Activated CD4-positive, alpha-beta T cell treated with anti-CD3 and anti-CD28 coated beads for 36 hours (primary cell): ENCODE results near the gene EPB41. TPM values are rescaled to one million over a fixed set of nuclear protein-coding genes. Genes with fewer than 3 reads are reported as not detected.
A peak's percentile ranks its signal among the peaks of the same experiment; 100 is the strongest.
"Not testable (repeated sequence)": the region's sequence is repeated elsewhere in the genome, so short reads cannot be mapped to it uniquely, and the experiment has no call there.

Experiments used
- ATAC-seq: fragments of 200-7000 bp; cut with Tn5 transposase; one replicate; pipeline ENCODE4 v1.10.0; 2021; ENCODE audit warnings: mild to moderate bottlenecking, moderate library complexity
- CTCF ChIA-PET: fragments of 350-600 bp; sonication (Branson Sonifier 250); formaldehyde crosslinking; loops from one replicate; lab custom pipeline; 2021; ENCODE audit warnings: antibody characterized with exemption; lab: Charles Lee
- POLR2A ChIA-PET: fragments of 350-600 bp; sonication (Branson Sonifier 250); formaldehyde crosslinking; loops from one replicate; lab custom pipeline; 2021; ENCODE audit warnings: antibody characterized with exemption, inconsistent platforms; lab: Charles Lee
- DNase-seq: peaks from one replicate; pipeline ENCODE4 v3.0.0-alpha.2; 2020
- H3K27ac Mint-ChIP-seq: one replicate; pipeline ENCODE4 v1.8.0; 2021; ENCODE audit warnings: mixed read lengths
- H3K27me3 Mint-ChIP-seq: one replicate; pipeline ENCODE4 v1.8.0; 2021; ENCODE audit warnings: mixed read lengths
- H3K36me3 Mint-ChIP-seq: one replicate; pipeline ENCODE4 v1.8.0; 2021; ENCODE audit warnings: low read depth, mixed read lengths
- H3K4me1 Mint-ChIP-seq: one replicate; pipeline ENCODE4 v1.8.0; 2021; ENCODE audit warnings: mixed read lengths
- H3K4me3 Mint-ChIP-seq: one replicate; pipeline ENCODE4 v1.8.0; 2021; ENCODE audit warnings: mild to moderate bottlenecking, moderate library complexity, mixed read lengths
- H3K9me3 Mint-ChIP-seq: one replicate; pipeline ENCODE4 v1.8.0; 2021; ENCODE audit warnings: low read depth, mixed read lengths
- intact Hi-C, 2 experiments: fragments of 100-400 bp; cut with DNase I in 1 of 2; cut with micrococcal nuclease in 1 of 2; formaldehyde crosslinking; loops; one replicate each; pipeline versions ENCODE4 v1.14.2 to v1.15.1; 2022 to 2024; cut with DNase I, micrococcal nuclease
- total RNA-seq, 2 experiments: library from RNA; stranded (reverse); gene quantifications; one replicate each; pipeline ENCODE4 v1.2.3, GENCODE V29; 2021

Gene EPB41
- total RNA-seq, 2 experiments from 2014 or later: 75.5 to 130 TPM

DNA sequence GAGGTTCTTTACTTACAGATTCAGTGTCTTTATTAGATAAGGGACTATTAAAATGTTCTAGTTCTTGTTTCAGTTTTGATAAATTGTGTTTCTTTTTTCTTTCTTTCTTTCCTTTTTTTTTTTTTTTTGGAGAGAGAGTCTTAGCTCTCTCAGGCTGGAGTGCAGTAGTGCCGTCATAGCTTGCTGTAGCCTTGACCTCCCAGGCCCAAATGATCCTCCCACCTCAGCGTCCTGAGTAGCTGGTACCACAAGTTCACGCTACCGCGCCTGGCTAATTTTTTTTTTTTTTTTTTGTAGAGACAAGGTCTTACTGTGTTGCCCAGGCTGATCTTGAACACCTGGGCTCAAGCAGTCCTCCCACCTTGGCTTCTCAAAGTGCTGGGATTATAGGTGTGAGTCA, 132.8 kb downstream of the EPB41 start:
- Mint-ChIP-seq H3K9me3 (no peaks in the 10 kb centered on the region), H3K27me3 (no peaks in the 10 kb centered on the region), H3K4me3 (no peak overlapping the region), H3K27ac (no peak overlapping the region), H3K4me1 (peaks cover 27% of the 10 kb centered on the region), H3K36me3 (peaks cover 26% of the 10 kb centered on the region)
- intact Hi-C loops: no loop called here
- ChIA-PET POLR2A (no interaction called here), CTCF (interaction anchor here (9.9 kb wide), 1 partner anchor 14 kb away, joined by 66 read pairs; no protein-coding TSS in a partner anchor)
- ATAC-seq: no peak
- no peak for DNase-seq

- DNase-seq: no peak
These were observed 135.8 kb downstream of the EPB41 start for GRCh38 chr1:29050166-29050565.

GRCh38 chr1:29052100-29052499, 137.7 kb downstream of the EPB41 start:
- H3K36me3 Mint-ChIP-seq: peaks cover 14% of the 10 kb centered on the region
- POLR2A ChIA-PET: no interaction called here
- no peak for DNase-seq
- no peak overlapping the region for H3K27ac Mint-ChIP-seq
- no peaks in the 10 kb centered on the region for H3K27me3 Mint-ChIP-seq
- no peak for ATAC-seq
- no peak overlapping the region for H3K4me3 Mint-ChIP-seq
- peaks cover 2% of the 10 kb centered on the region for H3K4me1 Mint-ChIP-seq
- intact Hi-C loops: no loop called here
- no peaks in the 10 kb centered on the region for H3K9me3 Mint-ChIP-seq
- CTCF ChIA-PET: no interaction called here

More at GRCh38 chr1:29050166-29050565, 135.8 kb downstream of the EPB41 start:
- no peaks in the 10 kb centered on the region for H3K27me3 Mint-ChIP-seq
- peaks cover 8% of the 10 kb centered on the region for H3K4me1 Mint-ChIP-seq
- CTCF ChIA-PET: interaction anchor here (1.1 to 9.9 kb wide), 4 partner anchors 8 to 174 kb away, joined by 3 to 66 read pairs (median 7); no protein-coding TSS in a partner anchor
- no peak for ATAC-seq
- H3K36me3 Mint-ChIP-seq: peaks cover 13% of the 10 kb centered on the region
- H3K9me3 Mint-ChIP-seq: no peaks in the 10 kb centered on the region
- H3K27ac Mint-ChIP-seq: peak overlapping the region; percentile 31
- intact Hi-C loops: no loop called here
- POLR2A ChIA-PET: no interaction called here
- H3K4me3 Mint-ChIP-seq: no peak overlapping the region

- Mint-ChIP-seq H3K36me3 (peaks cover 10% of the 10 kb centered on the region), H3K9me3 (no peaks in the 10 kb centered on the region), H3K27ac (no peak overlapping the region), H3K4me1 (peaks cover 3% of the 10 kb centered on the region), H3K27me3 (no peaks in the 10 kb centered on the region), H3K4me3 (no peak overlapping the region)
- ATAC-seq (no peak), DNase-seq (no peak)
- ChIA-PET CTCF (interaction anchor here (0.5 to 1.6 kb wide), 3 partner anchors 10 to 80 kb away, joined by 4 to 5 read pairs (median 4); no protein-coding TSS in a partner anchor), POLR2A (no interaction called here)
- intact Hi-C loops: no loop called here
These were observed 138.6 kb downstream of the EPB41 start for GRCh38 chr1:29052941-29053340.

DNA sequence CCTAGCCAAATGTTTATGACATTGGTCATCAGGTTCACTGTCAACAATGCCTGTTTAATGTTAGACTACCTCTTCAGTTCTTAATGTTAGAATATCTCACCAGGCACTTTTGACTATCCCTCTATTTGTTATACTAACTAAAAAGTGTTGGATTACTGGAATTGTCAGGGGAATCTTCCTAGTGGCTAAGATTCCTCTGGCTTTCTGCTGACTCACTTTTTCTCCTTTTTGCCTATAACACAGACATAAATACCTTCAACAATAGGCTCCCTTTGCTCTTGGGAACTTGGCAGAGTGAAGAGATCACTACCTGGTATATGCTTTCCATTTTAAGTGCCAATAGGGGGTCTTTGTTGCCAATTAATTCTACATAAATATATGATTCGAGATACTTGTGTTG, 140.8 kb downstream of the EPB41 start:
- no peaks in the 10 kb centered on the region for H3K27me3 Mint-ChIP-seq
- H3K36me3 Mint-ChIP-seq: peaks cover 6% of the 10 kb centered on the region
- CTCF ChIA-PET: interaction anchor here (0.6 to 1.6 kb wide), 4 partner anchors 22 to 147 kb away, joined by 3 to 4 read pairs (median 4); no protein-coding TSS in a partner anchor
- no peak overlapping the region for H3K4me3 Mint-ChIP-seq
- intact Hi-C loops: no loop called here
- POLR2A ChIA-PET: no interaction called here
- H3K9me3 Mint-ChIP-seq: no peaks in the 10 kb centered on the region
- no peak for ATAC-seq
- H3K27ac Mint-ChIP-seq: peak overlapping the region; percentile 13
- DNase-seq: no peak
- peaks cover 16% of the 10 kb centered on the region for H3K4me1 Mint-ChIP-seq

GRCh38 chr1:29056256-29056655, 141.9 kb downstream of the EPB41 start:
- Mint-ChIP-seq H3K27me3 (no peaks in the 10 kb centered on the region), H3K27ac (no peak overlapping the region), H3K36me3 (peaks cover 5% of the 10 kb centered on the region), H3K4me1 (peaks cover 25% of the 10 kb centered on the region), H3K9me3 (no peaks in the 10 kb centered on the region), H3K4me3 (no peak overlapping the region)
- POLR2A ChIA-PET: no interaction called here
- intact Hi-C loops: no loop called here
- no peak for DNase-seq
- CTCF ChIA-PET: interaction anchor here (0.9 kb wide), 1 partner anchor 64 kb away, joined by 4 read pairs; no protein-coding TSS in a partner anchor
- no peak for ATAC-seq

DNA sequence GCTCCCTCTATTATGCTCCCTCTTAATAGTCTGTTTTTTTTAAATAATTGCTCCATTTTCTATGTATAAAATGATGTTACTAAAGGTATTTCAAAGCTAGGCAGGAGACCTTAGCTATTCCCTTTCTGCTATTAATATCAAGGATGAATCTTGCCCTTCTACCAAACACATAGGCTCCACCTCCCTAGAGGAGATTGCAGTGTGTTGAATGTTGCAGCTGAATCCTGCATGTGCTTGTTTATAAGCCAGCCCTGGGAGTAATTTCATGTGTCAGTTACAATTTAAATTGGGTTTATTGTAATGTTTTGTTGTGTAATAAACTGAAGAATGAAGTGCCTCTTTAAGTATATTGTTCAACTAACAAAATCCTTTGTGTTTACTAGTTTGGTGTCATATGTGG, 143.3 kb downstream of the EPB41 start:
- intact Hi-C loops: no loop called here
- no peak overlapping the region for H3K4me3 Mint-ChIP-seq
- DNase-seq: no peak

GRCh38 chr1:29062157-29062942, 148.0 kb downstream of the EPB41 start:
- CTCF ChIA-PET: interaction anchor here (0.6 to 2.4 kb wide), 10 partner anchors 9 to 653 kb away, joined by 3 to 9 read pairs (median 4); no protein-coding TSS in a partner anchor
- DNase-seq (peak; percentile 66), ATAC-seq (peak; percentile 90)
- H3K9me3 Mint-ChIP-seq: no peaks in the 10 kb centered on the region
- peaks cover 6% of the 10 kb centered on the region for H3K36me3 Mint-ChIP-seq
- H3K27ac Mint-ChIP-seq: peak overlapping the region; percentile 99
- H3K4me1 Mint-ChIP-seq: peaks cover 59% of the 10 kb centered on the region
- no peaks in the 10 kb centered on the region for H3K27me3 Mint-ChIP-seq
- H3K4me3 Mint-ChIP-seq: peak overlapping the region; percentile 56
- POLR2A ChIA-PET: no interaction called here
- intact Hi-C loops: loop anchor here in 1 of 2 experiments (1.0 to 5.0 kb wide), 8 partner anchors 20 to 544 kb away; partner anchors contain the start of genes SRSF4 and TMEM200B

More for the DNA sequence above, 143.3 kb downstream of the EPB41 start:
- ChIA-PET POLR2A (no interaction called here), CTCF (interaction anchor here (1.5 to 1.8 kb wide), 2 partner anchors 24 to 113 kb away, joined by 3 to 6 read pairs; no protein-coding TSS in a partner anchor)
- peaks cover 5% of the 10 kb centered on the region for H3K36me3 Mint-ChIP-seq
- peaks cover 38% of the 10 kb centered on the region for H3K4me1 Mint-ChIP-seq
- peak overlapping the region; percentile 23 for H3K27ac Mint-ChIP-seq
- no peaks in the 10 kb centered on the region for H3K27me3 Mint-ChIP-seq
- no peaks in the 10 kb centered on the region for H3K9me3 Mint-ChIP-seq
- no peak for ATAC-seq

GRCh38 chr1:29064064-29064463, 149.7 kb downstream of the EPB41 start:
- H3K4me1 Mint-ChIP-seq: peaks cover 48% of the 10 kb centered on the region
- no peaks in the 10 kb centered on the region for H3K9me3 Mint-ChIP-seq
- peaks cover 12% of the 10 kb centered on the region for H3K36me3 Mint-ChIP-seq
- POLR2A ChIA-PET: interaction anchor here (0.7 kb wide), 1 partner anchor 151 kb away, joined by 3 read pairs; no protein-coding TSS in a partner anchor
- no peak for ATAC-seq
- no peak overlapping the region for H3K4me3 Mint-ChIP-seq
- H3K27me3 Mint-ChIP-seq: no peaks in the 10 kb centered on the region
- intact Hi-C loops: loop anchor here in 1 of 2 experiments (5.0 kb wide), 1 partner anchor 58 kb away; the partner anchor contains the start of gene TMEM200B
- DNase-seq: no peak
- CTCF ChIA-PET: interaction anchor here (0.7 to 2.4 kb wide), 10 partner anchors 9 to 187 kb away, joined by 3 to 9 read pairs (median 3); partner anchors contain the start of gene TMEM200B
- H3K27ac Mint-ChIP-seq: peak overlapping the region; percentile 99

DNA sequence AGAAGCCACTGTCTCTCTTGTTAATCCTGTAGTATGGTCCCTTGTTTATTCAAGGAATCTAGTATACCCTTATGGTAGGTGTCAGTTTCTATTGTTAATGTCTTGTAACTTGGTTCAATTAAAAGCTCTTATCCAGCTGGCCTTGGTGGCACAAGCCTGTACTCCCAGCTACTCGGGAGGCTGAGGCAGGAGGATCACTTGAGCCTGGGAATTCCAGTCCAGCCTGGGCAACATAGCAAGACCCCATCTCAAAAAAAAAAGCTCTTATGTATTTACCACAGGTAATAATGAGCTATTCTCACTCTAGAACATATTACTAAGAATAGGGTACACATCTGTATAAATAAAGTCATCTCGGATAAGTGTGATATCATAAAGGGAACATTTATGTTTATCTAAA, 162.8 kb downstream of the EPB41 start:
- ChIA-PET POLR2A (no interaction called here), CTCF (interaction anchor here (1.0 to 1.7 kb wide), 3 partner anchors 8 to 200 kb away, joined by 3 to 6 read pairs (median 3); no protein-coding TSS in a partner anchor)
- H3K27ac Mint-ChIP-seq: no peak overlapping the region
- ATAC-seq (no peak), DNase-seq (no peak)
- H3K4me3 Mint-ChIP-seq: no peak overlapping the region
- H3K9me3 Mint-ChIP-seq: no peaks in the 10 kb centered on the region
- peaks cover 8% of the 10 kb centered on the region for H3K4me1 Mint-ChIP-seq
- intact Hi-C loops: no loop called here
- H3K27me3 Mint-ChIP-seq: no peaks in the 10 kb centered on the region
- peaks cover 9% of the 10 kb centered on the region for H3K36me3 Mint-ChIP-seq

- H3K4me3 Mint-ChIP-seq, H3K27ac Mint-ChIP-seq, H3K9me3 Mint-ChIP-seq, H3K27me3 Mint-ChIP-seq, H3K36me3 Mint-ChIP-seq, ATAC-seq, DNase-seq, intact Hi-C loops: not testable (repeated sequence)
- POLR2A ChIA-PET: interaction anchor here (0.6 kb wide), 1 partner anchor 291 kb away, joined by 7 read pairs; no protein-coding TSS in a partner anchor
- H3K4me1 Mint-ChIP-seq: peaks cover 13% of the 10 kb centered on the region
- CTCF ChIA-PET: interaction anchor here (1.5 kb wide), 2 partner anchors 9 to 17 kb away, joined by 3 to 7 read pairs; no protein-coding TSS in a partner anchor
These were observed 165.7 kb downstream of the EPB41 start for GRCh38 chr1:29079916-29080629.
